Kidney epithelial cell (primary cell): ENCODE measurements around the gene FCHSD2. TPM values are rescaled to one million over a fixed set of nuclear protein-coding genes. Genes with fewer than 3 reads are reported as not detected.
"Not testable (repeated sequence)": the region's sequence is repeated elsewhere in the genome, so short reads cannot be mapped to it uniquely, and the experiment has no call there.

Experiments
- DNase-seq: peaks from one replicate; pipeline ENCODE4 v3.0.0-alpha.2; 2010; ENCODE audit warnings: low read depth
- H3K27me3 ChIP-seq: 2 replicates; pipeline ENCODE4 v1.6.0; 2011; ENCODE audit warnings: low read length; ENCODE audit not compliant: control insufficient read depth, insufficient read depth
- H3K36me3 ChIP-seq: 2 replicates; pipeline ENCODE4 v1.5.1; 2011; ENCODE audit warnings: low read length; ENCODE audit not compliant: control insufficient read depth, insufficient read depth
- H3K4me3 ChIP-seq: 2 replicates; pipeline ENCODE4 v1.5.1; 2011; ENCODE audit warnings: low read depth, mild to moderate bottlenecking, control low read depth, low read length
- total RNA-seq: library from RNA; depleted of rRNA; stranded (reverse); fragments of >200 nt; gene quantifications from 2 replicates; pipeline ENCODE4 v1.2.3, GENCODE V29; 2015
- TF ChIP-seq, protein P1 (sequence below): IDR thresholded peaks from 2 replicates; pipeline ENCODE4 v1.5.1; 2011; ENCODE audit warnings: mild to moderate bottlenecking, moderate library complexity, low read length, control low read depth, inconsistent platforms; ENCODE audit not compliant: insufficient read depth, poor library complexity, severe bottlenecking

The FCHSD2 gene
- total RNA-seq, 1 donor from 2014 or later = 13.2 TPM

DNA sequence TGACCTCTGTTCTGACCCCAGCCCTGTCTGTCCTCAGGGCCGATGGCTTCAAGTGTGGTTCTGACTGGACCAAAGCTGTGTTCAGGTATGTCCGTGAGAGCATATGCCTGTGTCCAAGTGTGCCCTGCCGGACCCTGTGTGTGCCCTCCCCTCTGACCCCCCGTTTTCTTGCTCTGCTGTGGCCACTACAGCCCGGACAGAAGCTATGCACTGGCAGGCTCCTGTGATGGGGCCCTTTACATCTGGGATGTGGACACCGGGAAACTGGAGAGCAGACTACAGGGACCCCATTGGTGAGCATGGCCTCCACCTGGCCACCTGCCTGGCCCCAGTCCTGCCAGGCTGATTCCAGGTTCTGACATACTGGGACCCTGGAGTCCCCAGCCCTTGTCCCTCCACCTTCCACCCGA, 313.4 kb downstream of the FCHSD2 start:
- Histone ChIP-seq H3K36me3 (no peaks in the 10 kb centered on the region), H3K27me3 (no peaks in the 10 kb centered on the region), H3K4me3 (no peak overlapping the region)
- TF ChIP-seq, protein P1, sequence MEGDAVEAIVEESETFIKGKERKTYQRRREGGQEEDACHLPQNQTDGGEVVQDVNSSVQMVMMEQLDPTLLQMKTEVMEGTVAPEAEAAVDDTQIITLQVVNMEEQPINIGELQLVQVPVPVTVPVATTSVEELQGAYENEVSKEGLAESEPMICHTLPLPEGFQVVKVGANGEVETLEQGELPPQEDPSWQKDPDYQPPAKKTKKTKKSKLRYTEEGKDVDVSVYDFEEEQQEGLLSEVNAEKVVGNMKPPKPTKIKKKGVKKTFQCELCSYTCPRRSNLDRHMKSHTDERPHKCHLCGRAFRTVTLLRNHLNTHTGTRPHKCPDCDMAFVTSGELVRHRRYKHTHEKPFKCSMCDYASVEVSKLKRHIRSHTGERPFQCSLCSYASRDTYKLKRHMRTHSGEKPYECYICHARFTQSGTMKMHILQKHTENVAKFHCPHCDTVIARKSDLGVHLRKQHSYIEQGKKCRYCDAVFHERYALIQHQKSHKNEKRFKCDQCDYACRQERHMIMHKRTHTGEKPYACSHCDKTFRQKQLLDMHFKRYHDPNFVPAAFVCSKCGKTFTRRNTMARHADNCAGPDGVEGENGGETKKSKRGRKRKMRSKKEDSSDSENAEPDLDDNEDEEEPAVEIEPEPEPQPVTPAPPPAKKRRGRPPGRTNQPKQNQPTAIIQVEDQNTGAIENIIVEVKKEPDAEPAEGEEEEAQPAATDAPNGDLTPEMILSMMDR = no peak
- DNase-seq = no peak

GRCh38 chr11:72828081-72828567, 314.0 kb downstream of the FCHSD2 start:
- TF ChIP-seq, protein P1 = no peak
- no peak overlapping the region for H3K4me3 ChIP-seq
- no peak for DNase-seq
- no peaks in the 10 kb centered on the region for H3K36me3 ChIP-seq
- H3K27me3 ChIP-seq = no peaks in the 10 kb centered on the region

GRCh38 chr11:72827656-72828055, 314.5 kb downstream of the FCHSD2 start:
- not testable (repeated sequence) for H3K4me3 ChIP-seq, H3K36me3 ChIP-seq, H3K27me3 ChIP-seq, DNase-seq

GRCh38 chr11:72826942-72827480, 315.1 kb downstream of the FCHSD2 start:
- H3K36me3 ChIP-seq = no peaks in the 10 kb centered on the region
- H3K27me3 ChIP-seq = no peaks in the 10 kb centered on the region
- TF ChIP-seq, protein P1 = no peak
- DNase-seq = no peak
- no peak overlapping the region for H3K4me3 ChIP-seq

- TF ChIP-seq, protein P1 = no peak
- Histone ChIP-seq H3K4me3 (no peak overlapping the region), H3K27me3 (no peaks in the 10 kb centered on the region), H3K36me3 (no peaks in the 10 kb centered on the region)
- no peak for DNase-seq
These were observed 315.8 kb downstream of the FCHSD2 start for GRCh38 chr11:72826191-72826941.

DNA sequence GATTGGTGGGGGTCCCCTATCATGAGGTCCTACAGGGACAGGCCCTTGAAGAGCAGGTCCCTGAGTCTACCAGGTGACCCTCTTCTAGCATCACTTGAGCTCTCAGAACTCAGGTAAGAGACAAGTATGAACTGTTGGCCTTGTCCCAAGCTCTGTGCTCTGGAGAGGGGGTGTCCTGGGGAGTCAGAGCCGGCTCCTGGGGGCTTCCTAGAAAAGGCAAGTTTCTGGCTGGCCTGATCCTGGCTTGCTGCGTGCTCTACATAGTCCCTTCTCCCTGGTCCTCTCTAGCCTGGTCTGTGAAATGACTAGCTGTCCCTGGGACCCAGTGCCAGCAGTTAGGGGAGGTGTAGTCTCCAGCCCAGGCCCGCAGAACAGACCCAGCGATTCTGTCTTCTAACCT, 316.5 kb downstream of the FCHSD2 start:
- TF ChIP-seq, protein P1 = no peak
- DNase-seq = no peak
- H3K27me3 ChIP-seq = no peaks in the 10 kb centered on the region

More for the DNA sequence above, 316.5 kb downstream of the FCHSD2 start:
- Histone ChIP-seq H3K36me3 (no peaks in the 10 kb centered on the region), H3K4me3 (no peak overlapping the region)
